Activated CD4-positive, alpha-beta T cell treated with anti-CD3 and anti-CD28 coated beads, Interleukin-2, Interleukin-4, amounts not matched to agents 100 ng/mL and 50 ng/mL, durations not matched to agents 16 hours and 8 hours (primary cell): ENCODE measurements around the gene PKP3.

ENCODE experiments used
- DNase-seq: peaks from one replicate; pipeline ENCODE4 v3.0.0-alpha.2; 2020; ENCODE audit warnings: low spot score

The PKP3 gene

DNA sequence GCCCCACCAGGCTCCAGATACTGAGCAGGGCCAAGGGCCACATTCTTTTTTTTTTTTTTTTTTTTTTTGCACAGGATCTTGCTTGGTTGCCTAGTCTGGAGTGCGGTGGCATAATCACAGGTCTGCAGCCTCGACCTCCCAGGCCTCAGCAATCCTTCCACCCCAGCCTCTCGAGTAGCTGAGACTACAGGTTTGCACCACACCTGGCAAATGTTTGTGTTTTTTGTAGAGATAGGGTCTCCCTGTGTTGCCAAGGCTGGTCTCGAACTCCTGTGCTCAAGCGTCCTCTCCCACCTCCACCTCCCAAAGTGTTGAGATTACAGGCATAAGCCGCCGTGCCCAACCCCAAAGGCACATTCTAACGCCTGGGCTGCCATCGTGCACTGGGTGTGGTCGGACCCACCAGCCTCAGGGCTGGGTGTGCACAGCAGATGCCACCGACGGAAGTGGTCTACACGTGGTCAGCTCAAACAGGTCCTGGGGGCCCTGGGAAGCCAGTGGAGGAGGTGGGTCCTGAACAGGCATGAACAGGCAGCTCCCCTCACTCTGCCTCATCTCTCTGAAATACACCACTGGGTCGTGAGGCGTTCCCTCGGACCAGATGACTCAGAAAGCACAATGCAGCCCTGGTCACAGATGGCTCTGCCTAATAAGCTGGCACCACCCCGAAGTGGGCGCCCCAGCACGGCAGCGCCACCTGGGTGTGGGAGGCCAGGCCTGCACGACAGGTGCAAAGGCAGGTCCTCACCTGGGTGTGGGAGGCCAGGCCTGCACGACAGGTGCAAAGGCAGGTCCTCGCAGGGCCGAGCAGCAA is 29.9 kb upstream of the PKP3 start:
- DNase-seq, result peak; percentile 53

DNA sequence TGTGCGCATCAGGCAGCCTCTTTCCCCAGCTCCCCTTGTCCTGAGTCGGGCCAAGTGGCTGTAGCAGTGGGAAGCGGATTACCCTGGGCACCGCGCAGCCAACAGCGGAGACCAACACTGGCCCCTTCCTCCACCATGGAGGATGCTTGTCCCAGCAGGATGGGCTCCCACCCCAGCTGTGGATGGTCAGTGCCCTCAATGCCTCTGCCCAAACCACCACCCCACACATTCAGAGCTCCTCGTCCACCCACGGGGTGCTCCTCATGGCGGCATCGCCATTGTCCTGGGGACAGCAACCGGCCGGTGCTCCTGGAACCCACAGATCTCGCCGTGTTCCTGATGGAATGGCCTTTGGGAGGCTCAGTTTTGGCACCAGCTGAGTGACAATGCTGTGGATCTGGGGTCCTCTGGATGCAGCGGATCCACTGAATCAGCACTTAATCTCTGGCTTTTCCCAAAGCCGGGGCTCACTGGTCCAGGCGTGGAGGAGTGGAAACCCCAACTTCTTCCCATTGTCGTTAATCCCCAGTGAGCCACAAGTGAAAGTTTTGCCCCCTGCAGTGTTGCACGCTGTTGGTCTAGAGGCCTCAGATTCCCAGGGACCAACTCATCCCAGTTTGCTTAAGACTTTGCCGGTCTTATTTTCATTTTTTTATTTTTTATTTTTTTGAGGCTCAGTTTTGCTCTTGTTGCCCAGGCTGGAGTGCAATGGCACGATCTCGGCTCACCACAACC is 28.9 kb upstream of the PKP3 start:
- DNase-seq, result no peak

DNA sequence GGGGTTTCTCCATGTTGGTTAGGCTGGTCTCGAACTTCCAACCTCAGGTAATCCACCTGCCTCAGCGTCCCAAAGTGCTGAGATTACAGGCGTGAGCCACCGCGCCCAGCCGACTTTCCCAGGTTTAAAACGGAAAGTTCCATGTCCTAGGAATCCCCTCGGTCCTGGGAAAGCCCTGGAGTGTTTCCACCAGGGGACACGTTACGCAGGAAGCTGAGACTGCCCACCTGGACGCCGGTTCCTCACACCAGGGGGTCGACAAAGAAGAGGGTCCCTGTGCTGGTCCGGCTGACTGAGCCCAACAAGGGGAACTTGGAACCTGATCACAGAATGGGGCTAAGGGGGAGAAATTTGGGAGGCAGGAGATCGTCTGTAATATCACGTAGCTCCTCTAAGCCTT is 28.2 kb upstream of the PKP3 start:
- no peak for DNase-seq

DNA sequence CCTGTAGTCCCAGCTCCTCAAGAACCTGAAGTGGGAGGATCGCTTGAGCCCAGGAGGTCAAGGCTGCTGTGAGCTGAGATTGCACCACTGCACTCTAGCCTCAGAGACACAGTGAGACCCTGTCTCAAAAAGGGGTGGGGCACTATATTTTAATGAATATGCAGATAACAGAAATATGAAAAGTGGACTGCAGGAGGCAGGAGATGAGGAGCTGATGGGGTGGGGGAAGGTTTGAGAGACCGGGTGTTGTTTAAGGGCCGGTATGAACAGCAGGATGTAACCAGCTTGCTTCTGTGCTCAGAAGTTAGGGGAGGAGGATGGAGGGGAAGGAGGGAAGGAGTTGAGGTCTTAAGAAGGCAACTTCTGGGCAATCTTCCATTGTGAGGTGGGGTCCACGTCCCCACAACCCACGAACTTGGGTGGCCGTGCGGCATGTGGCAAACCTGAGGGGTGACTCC is 26.0 kb upstream of the PKP3 start:
- no peak for DNase-seq

DNA sequence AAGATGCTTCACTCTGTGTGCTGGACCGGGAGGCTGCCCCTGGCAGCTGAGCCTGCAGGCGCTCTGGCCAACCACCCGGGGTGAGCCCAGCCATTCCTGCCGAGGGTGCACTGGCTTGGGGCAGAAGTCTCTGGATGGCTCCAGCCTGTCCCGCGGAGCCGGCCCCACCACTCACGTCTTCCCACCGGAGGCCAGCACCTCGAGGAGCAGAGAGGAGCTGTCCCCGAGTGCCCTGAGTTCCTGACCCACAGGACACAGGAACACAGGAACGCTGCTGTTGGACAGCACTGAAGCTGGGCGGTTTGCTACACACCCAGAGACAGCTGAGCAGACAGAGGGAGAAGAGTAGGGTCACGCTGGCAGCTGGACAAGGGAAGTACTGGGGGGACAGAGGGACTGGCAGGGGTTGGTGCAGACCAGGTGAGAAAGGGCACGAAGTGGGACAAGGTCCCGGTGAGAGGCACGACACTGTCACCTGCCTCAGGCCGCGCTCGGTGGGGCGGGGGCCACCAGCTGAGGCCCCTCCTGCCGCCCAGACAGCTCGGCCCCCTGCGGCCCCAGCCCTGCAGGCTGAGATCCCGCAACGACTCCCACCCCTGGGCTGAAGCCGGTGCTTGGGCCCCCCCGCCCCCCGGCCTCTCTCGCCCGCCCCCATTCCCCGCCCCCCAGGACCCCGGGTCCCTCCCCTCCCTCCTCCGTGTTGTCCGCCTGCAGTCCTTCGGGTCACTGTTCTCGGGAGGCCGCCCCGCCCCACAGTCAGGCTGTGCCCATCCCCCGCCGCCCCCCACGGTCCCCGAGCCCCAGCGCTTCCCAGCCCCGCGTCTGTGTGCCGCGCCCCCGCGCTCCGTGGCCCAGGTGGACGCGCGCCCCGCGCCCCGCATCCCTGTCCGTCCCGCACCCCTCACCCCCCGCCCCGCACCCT is 25.3 kb upstream of the PKP3 start:
- no peak for DNase-seq

DNA sequence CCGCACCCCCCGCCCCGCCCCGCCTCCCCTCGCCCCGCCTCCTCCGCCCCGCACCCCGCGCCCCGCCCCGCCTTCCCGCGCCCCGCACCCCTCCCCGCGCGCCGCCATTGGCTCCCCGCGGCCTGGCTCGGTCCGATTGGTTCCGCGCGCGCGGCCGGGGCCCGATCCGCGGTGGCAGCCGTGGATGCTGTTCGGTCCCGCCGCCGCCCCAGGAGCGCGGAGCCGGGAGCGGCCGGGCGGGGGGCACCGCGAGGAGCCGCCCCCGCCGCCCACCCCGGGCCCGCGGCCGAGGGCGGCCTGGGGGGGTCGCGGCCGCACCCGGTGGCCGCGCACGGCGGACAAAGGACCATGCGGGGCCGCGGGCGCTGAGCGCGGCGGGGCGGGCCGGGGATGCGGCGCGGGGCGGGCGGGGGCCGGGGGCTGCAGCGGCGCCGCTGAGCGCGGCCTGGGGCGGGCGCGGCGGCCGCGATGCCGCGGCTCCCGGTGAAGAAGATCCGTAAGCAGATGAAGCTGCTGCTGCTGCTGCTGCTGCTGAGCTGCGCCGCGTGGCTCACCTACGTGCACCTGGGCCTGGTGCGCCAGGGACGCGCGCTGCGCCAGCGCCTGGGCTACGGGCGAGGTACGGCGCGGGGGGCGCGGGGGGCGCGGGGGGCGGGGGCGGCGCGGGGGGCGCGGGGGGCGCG is 24.5 kb upstream of the PKP3 start, which contains the start of gene B4GALNT4:
Gene B4GALNT4 (plus strand): TSS at position 164 of the 683 bp plus-strand sequence. CDS start 305 bp downstream, at position 469.
- no peak for DNase-seq

DNA sequence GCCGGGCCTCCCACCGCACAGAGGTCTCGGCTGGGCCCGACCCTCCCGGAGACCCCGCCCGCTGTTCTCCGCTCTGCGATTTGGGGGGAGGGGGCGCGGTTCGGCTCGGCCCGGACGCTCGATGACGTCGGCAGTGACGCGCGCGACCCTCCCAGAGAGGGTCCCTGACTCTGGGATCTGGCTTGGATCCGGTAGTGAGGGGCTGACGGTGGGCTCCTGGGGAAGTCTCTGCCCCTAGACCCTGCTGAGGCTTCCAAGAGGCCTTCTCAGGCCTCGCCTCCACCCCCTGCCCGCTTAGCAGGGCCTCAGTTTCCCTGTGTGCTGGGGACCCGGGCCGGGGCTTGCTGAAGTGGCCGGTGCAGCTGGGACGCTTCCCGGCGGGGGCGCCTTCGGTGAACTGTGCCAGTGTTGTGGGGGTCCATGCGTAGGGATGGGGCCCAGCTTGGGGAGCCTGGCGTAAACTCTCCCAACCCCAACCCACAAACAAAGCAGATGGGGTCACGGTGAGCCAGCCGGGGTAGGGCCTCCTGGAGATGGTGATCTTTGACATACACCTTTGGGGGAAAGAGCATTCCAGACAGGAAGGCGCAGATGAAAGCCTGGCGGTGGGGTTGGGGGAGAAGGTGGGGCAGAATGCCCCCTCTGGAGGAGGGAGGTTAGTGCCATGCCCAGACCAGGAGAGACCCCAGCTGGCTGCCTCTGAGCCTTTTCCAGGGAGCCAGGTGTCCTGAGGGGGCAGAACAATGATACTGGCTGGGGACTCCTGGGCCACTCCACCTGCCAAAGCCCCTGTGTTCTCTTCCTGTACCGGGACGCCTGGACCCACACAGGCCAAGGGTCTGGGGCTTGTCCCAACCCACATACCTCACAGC is 23.7 kb upstream of the PKP3 start:
- DNase-seq, result no peak

DNA sequence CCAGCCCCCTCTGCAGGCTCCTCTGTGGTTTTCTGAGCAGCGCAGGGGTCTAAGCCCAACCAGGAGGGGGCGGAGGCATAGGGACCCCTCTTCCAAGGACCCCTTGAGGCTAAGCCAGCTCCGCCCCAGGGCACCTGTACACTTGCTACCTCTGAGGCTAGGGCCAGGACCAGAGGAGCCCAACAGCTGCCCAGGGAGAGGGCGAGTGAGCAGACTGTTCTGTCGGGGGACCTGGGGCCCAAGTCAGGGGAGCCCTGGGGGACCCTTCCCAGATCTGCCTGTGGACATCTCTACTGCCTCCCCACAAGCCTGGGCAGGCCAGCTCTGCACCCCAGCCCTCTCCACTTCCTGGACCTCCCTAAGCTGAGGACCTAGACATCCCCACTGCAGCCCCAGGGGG is 23.0 kb upstream of the PKP3 start:
- DNase-seq, result no peak

DNA sequence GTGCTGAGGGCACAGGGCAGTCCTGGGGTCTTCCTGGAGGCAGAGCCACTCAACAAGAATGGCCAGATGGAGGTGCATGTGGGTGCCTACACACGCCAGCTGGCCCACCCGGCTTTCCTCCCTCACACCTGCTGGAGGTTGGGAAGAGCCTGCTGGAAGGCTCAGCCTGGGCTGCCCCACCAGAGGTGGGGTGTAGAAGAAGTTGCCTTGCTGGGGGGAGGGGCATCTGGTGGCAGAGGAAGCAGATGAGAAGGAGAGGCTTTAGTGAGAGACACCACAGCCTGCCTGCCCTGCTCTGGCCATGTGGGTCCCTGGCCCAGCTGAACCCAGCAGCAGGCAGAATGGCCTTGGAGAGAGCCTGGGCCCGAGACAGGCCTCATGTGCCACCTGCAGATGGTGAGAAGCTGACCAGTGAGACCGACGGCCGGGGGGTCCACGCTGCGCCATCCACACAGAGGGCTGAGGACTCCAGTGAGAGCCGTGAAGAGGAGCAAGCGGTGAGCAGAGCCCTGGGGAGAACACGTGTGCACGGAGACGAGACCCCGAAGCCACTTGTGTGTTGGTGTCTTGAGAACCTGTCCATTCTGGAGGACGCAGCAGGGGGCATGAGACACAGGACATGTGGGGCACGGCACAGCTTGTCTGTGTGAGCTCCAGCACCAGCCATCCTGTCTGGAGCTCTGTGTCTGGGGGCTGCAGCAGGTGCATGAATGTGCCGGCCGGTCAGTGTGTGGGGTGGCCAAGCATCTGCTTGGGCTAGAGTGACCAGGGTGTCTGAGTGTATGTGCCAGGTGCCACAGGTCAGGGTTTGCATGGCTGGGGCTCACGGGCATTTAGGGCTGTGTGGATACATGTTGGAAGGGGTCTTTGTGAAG is 22.1 kb upstream of the PKP3 start:
- no peak for DNase-seq

DNA sequence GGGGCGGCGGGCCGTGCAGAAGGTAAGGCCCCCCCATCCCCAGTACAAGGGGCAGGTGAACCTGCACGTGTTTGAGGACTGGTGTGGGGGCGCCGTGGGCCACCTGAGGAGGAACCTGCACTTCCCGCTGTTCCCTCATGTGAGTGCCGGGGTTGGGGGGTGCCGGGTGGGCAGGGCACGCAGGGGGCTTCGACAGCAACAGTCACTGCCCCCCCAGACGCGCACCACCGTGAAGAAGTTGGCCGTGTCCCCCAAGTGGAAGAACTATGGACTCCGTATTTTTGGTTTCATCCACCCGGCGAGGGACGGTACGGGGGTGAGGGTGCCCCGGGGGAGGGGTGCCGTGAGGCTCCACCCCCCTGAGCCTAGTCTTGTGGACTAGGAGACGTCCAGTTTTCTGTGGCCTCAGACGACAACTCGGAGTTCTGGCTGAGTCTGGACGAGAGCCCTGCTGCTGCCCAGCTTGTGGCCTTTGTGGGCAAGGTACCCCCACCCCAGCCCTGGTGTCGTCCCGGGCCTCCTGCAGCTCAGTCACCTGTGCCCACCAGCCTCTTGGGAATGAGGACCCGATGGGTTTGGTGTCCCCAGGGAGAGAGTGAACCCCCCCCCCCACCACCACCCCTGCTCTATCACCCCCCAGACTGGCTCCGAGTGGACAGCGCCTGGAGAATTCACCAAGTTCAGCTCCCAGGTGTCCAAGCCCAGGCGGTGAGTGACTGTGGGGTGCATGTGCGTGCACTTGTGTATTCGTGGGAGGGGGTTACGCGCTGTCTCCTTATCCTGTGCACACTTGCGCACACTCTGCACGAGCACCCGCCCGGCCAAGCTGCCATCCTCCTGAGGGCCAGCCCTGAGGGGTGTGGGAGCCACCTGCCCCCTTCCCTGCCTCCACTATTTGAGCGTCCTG is 20.9 kb upstream of the PKP3 start:
- DNase-seq, result no peak

DNA sequence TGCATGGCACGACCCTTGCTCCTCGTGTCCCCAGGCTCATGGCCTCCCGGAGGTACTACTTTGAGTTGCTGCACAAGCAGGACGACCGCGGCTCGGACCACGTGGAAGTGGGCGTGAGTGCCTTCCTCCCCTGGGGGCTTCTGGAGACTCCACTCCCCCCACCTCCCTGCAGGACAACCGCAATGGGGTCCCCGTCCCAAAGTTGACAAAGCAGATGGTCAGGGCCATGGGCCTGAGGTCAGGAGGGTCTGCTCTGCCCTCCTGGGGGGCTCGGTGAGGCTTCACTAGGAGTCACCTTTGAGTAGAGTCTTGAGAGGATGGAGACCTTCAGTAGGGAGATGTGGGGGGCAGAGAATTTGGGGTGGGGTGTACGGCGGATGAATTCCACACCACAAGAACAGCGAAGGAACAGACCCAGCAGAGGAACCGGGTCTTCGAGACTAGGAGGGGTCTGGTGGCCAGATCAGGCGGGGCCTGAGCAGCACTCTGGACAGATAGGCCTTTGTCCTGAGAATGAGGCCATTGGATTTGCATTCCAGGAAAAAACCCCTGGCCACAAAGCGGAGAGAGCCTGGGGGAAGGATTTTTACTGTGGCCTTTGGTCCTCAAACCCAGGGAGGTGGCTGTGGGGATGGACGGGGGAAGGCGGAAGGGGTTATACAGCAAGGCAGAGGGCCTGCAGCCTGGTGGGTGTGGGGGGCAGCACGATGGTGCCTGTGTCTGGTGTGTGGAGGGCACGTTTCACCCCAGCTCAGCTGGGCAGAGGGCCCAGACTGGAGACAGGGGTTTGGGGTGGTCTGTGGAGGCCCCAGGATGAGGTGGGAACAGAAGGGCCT is 20.1 kb upstream of the PKP3 start:
- no peak for DNase-seq

DNA sequence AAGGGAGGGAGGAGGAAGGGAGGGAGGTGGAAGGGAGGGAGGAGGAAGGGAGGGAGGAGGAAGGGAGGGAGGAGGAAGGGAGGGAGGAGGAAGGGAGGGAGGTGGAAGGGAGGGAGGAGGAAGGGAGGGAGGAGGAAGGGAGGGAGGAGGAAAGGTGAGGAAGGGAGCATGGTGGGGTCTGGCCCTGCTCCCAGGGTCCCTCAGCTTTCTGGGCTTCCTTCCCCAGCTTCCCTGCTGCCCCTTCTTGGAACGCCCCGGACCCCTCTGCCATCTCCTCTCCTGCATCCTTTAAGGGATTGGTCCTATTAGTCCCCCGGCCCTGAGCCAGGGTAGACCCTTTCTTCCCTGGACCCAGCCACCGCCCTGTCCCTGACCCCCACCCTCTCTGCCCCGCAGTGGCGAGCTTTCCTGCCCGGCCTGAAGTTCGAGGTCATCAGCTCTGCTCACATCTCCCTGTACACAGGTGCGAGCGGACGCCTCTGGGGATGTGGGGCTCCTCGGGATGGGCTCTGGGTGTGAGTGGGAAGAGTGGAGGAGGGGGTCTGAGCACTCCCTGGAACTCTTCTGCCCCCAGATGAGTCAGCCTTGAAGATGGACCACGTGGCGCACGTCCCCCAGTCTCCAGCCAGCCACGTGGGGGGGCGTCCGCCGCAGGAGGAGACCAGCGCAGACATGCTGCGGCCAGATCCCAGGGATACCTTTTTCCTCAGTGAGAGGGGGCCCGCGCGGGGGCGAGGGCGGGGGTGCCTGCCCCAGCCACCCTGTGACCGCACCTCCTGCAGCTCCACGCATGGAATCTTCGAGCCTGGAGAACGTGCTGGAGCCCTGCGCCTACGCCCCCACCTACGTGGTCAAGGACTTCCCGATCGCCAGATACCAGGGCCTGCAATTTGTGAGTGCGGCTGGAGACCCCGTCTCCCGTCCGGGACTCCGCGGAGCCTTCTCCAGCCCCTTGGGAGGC is 18.7 kb upstream of the PKP3 start:
- no peak for DNase-seq

DNA sequence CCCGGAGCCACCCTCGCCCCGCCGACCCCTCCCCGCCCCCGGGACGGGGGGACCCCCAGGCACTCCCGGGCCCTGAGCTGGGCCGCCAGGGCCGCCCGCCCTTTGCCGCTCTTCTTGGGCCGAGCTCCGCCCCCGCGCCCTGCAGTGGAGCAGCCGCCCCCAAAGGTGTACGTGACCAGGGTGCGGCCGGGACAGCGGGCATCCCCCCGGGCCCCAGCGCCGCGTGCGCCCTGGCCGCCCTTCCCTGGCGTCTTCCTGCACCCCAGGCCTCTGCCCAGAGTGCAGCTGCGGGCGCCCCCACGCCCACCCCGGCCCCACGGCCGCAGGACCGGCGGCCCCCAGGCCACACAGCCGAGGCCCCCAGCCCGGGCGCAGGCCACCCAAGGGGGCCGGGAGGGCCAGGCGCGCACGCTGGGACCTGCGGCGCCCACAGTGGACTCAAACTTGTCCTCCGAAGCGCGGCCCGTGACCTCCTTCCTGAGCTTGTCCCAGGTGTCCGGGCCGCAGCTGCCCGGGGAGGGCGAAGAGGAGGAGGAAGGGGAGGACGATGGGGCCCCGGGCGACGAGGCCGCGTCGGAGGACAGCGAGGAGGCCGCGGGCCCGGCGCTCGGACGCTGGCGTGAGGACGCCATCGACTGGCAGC is 17.4 kb upstream of the PKP3 start:
- no peak for DNase-seq

DNA sequence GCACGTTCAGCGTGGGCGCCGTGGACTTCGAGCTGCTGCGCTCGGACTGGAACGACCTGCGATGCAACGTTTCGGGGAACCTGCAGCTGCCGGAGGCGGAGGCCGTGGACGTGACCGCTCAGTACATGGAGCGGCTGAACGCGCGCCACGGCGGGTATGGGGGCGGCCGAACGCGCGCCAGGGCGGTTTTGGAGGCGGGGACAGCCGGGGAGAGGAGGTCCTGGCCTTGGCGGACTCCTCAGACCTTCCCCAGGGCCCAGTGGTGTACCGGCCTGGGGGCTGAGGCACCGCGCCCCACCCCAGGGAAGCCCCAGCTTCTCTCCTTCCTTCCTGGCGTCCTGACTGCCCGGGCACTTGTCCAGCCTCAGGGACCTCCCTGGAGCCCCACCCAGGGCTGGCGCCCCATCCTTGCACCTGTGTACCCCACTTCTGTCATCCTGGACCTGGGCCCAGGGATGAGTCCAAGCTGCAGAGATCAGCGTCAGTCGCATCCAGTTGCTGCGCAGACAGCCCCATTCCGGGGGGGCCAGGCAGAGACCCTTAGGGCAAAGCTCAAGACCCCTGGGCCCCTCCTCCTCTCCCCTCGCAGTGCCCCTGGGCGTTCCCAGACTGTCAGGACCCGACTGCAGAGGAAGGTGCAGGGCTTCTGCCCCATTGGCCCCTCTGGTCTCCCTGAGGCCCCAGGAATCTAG is 16.7 kb upstream of the PKP3 start:
- DNase-seq, result no peak

DNA sequence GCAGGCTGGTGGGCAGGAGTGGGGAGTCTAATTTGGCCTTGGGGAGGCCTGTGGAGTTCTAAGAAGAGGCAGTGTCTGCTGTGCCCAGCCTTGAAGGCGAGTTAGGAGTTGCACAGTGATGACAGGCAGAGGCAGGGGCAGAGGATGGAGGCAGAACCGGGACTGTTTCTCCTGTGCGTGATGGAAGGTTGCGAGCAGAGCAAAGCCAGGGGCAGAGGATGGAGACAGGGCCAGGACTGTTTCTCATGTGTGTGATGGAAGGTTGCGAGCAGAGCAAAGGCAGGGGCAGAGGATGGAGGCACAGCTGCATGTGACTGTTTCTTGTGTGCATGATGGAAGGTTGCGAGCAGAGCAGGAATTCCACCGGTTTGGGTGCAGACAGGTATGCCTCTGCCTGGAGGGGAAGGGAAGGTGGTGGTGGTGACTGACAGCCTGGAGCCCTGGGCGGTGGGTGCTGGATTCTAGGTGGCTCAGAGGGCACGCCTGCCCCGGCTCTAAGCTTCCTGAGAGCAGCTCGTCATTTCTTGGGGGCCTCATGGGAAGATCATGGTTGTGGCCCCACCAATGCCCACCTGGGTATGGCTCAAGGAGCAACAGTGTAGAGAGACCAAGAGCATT is 16.0 kb upstream of the PKP3 start:
- DNase-seq, result no peak
